K562 (cell line): Measurements from ENCODE around the gene GPR83. TPM values are rescaled to one million over a fixed set of nuclear protein-coding genes. Genes with fewer than 3 reads are reported as not detected.
A peak's percentile ranks its signal among the peaks of the same experiment; 100 is the strongest.

Experiments
- ATAC-seq: fragments of 200-7000 bp; cut with Tn5 transposase; 3 replicates; pipeline ENCODE4 v1.9.1; 2020; ENCODE audit warnings: moderate library complexity
- BruUV-seq: library from RNA; stranded (reverse); fragments of 400-500 nt; replicated peaks from 2 replicates; lab custom pipeline; 2021; lab: Mats Ljungman, UMichigan
- CTCF ChIA-PET: fragments of 300-600 bp; formaldehyde crosslinking; extraction: SDS; loops from one replicate; lab custom pipeline; 2021; ENCODE audit warnings: low intra/inter-chr PET ratio; lab: Yijun Ruan, JAX
- POLR2A ChIA-PET: fragments of 300-600, 350-650 bp; sonication (Branson Sonifier 250); formaldehyde crosslinking; extraction: SDS; loops from one replicate; lab custom pipeline; 2021; ENCODE audit warnings: antibody characterized with exemption, inconsistent platforms; lab: Yijun Ruan, JAX
- DNase-seq, 4 experiments: peaks; one replicate each; pipeline versions ENCODE4 v3.0.0 to v3.0.0-alpha.2; 2011 to 2018; ENCODE audit warnings: low spot score in 3 of 4, mixed read lengths in 3 of 4; ENCODE audit errors: extremely low read depth in 1 of 4
- FAIRE-seq: peaks from 2 replicates; lab custom pipeline; 2011; peaks lifted over from hg19 to GRCh38; lab: Jason Lieb, UNC
- H2AFZ ChIP-seq: 2 replicates; pipeline ENCODE4 v1.6.0; 2011; ENCODE audit warnings: low read depth, low read length, control low read depth, inconsistent platforms
- H3K27ac ChIP-seq: fragments of 200-600 bp; 3 replicates; pipeline ENCODE4 v1.8.0; 2011; ENCODE audit warnings: low read depth, mild to moderate bottlenecking, control low read depth, inconsistent platforms, low read length, moderate library complexity, mixed read lengths; ENCODE audit errors: extremely low read depth
- H3K27me3 ChIP-seq, 2 experiments: fragments of 300-600 bp in 1 of 2; 2 replicates in 1 of 2; 3 replicates in 1 of 2; pipeline versions ENCODE4 v1.6.0 to v1.8.0; 2011; ENCODE audit warnings: inconsistent platforms in 2 of 2, low read length in 2 of 2, mild to moderate bottlenecking in 1 of 2, mixed read lengths in 1 of 2, moderate library complexity in 1 of 2; ENCODE audit not compliant: control insufficient read depth in 2 of 2, insufficient read depth in 2 of 2
- H3K36me3 ChIP-seq: fragments of 300-600 bp; 3 replicates; pipeline ENCODE4 v1.8.0; 2011; ENCODE audit warnings: mild to moderate bottlenecking, low read length, inconsistent platforms; ENCODE audit not compliant: control insufficient read depth, insufficient read depth
- H3K4me1 ChIP-seq, 2 experiments: fragments of 200-600 bp in 1 of 2; replicated peaks in 1 of 2; 2 replicates in 1 of 2; 3 replicates in 1 of 2; pipeline versions ENCODE4 v1.5.1 to v1.8.0; 2011; ENCODE audit warnings: inconsistent platforms in 2 of 2, low read length in 2 of 2, mild to moderate bottlenecking in 1 of 2, mixed read lengths in 1 of 2, moderate library complexity in 1 of 2; ENCODE audit not compliant: control insufficient read depth in 2 of 2, insufficient read depth in 2 of 2
- H3K4me2 ChIP-seq: 2 replicates; pipeline ENCODE4 v1.6.1; 2011; ENCODE audit warnings: low read length, control low read depth, inconsistent platforms, mixed read lengths; ENCODE audit not compliant: insufficient read depth
- H3K4me3 ChIP-seq: fragments of 200-600 bp; sonication (generic), shearing (Covaris generic); 2 replicates; pipeline ENCODE4 v1.5.1; 2016; ENCODE audit warnings: control low read depth, inconsistent platforms
- H3K79me2 ChIP-seq: fragments of 200-600 bp; 3 replicates; pipeline ENCODE4 v1.8.0; 2011; ENCODE audit warnings: low read length, inconsistent platforms; ENCODE audit not compliant: control insufficient read depth, insufficient read depth
- H3K9ac ChIP-seq, 2 experiments: 2 replicates each; pipeline versions ENCODE4 v1.6.0 to v1.6.1; 2011; ENCODE audit warnings: low read depth in 2 of 2, low read length in 2 of 2, control low read depth in 1 of 2, inconsistent platforms in 1 of 2, mild to moderate bottlenecking in 1 of 2, mixed read lengths in 1 of 2; ENCODE audit not compliant: insufficient read depth in 1 of 2
- H3K9me1 ChIP-seq: one replicate; pipeline ENCODE4 v1.6.0; 2011; ENCODE audit warnings: inconsistent platforms, mild to moderate bottlenecking, low read length, moderate library complexity; ENCODE audit not compliant: control insufficient read depth, insufficient read depth
- H3K9me3 ChIP-seq: replicated peaks from 2 replicates; pipeline ENCODE4 v1.5.1; 2011; ENCODE audit warnings: low read depth, low read length, inconsistent platforms; ENCODE audit not compliant: control insufficient read depth, insufficient read depth
- H4K20me1 ChIP-seq: replicated peaks from 2 replicates; pipeline ENCODE4 v1.6.1; 2011; ENCODE audit warnings: low read length, inconsistent platforms, mixed read lengths; ENCODE audit not compliant: control insufficient read depth, insufficient read depth
- C11orf30 ChIP-seq: fragments of 450-650 bp; IDR thresholded peaks from 2 replicates; pipeline ENCODE4 v1.6.1; 2016; ENCODE audit warnings: low read depth, mild to moderate bottlenecking
- DEAF1 ChIP-seq: fragments of 450-650 bp; formaldehyde crosslinking; IDR thresholded peaks from 2 replicates; pipeline ENCODE4 v1.4.0; 2020; ENCODE audit warnings: mild to moderate bottlenecking, moderate library complexity
- E2F6 ChIP-seq, 2 experiments: IDR thresholded peaks; 2 replicates each; pipeline ENCODE4 v1.6.1; 2011; ENCODE audit warnings: borderline replicate concordance in 1 of 2, control low read depth in 1 of 2, low read depth in 1 of 2, low read length in 1 of 2, mild to moderate bottlenecking in 1 of 2, mixed read lengths in 1 of 2, moderate library complexity in 1 of 2; ENCODE audit not compliant: insufficient read depth in 1 of 2, insufficient read length in 1 of 2, poor library complexity in 1 of 2, severe bottlenecking in 1 of 2; ENCODE audit errors: extremely low read depth in 1 of 2
- MAFG ChIP-seq: fragments of 450-650 bp; conservative IDR thresholded peaks from 2 replicates; pipeline ENCODE4 v1.6.1; 2016; ENCODE audit warnings: missing genetic modification characterization, missing compliant biosample characterization
- ZNF696 ChIP-seq: fragments of 250-450 bp; sonication (Bioruptor Pico); conservative IDR thresholded peaks from 2 replicates; pipeline ENCODE4 v1.4.0; 2020; ENCODE audit warnings: mild to moderate bottlenecking, moderate library complexity
- WGBS: fragments of 100-300 bp; shearing (Covaris generic); methylation state at CpG from one replicate; pipeline ENCODE4 v1.1.6; 2016; ENCODE audit warnings: low coverage, mixed read lengths; ENCODE audit not compliant: insufficient coverage; ENCODE audit errors: missing lambda C conversion rate; 5-methylcytosine and 5-hydroxymethylcytosine counted together
- in situ Hi-C: fragments of 300-500 bp; cut with MboI; formaldehyde crosslinking; loops from 4 replicates; pipeline ENCODE4 v1.15.0; 2018; ENCODE audit warnings: inconsistent platforms, mixed read lengths
- intact Hi-C: fragments of 100-400 bp; cut with micrococcal nuclease; formaldehyde crosslinking; loops from 2 replicates; pipeline ENCODE4 v1.14.2; 2022
- polyA plus RNA-seq, 8 experiments: library from polyadenylated mRNA; depleted of rRNA in 4 of 8; stranded (reverse) in 5 of 8; unstranded in 3 of 8; fragments of >200 nt; fragmentation: Nextera tagmentation in 2 of 8; fragmentation: Illumina TruSeq in 1 of 8; extraction: Ambion mirVana in 2 of 8; extraction: Trizol in 1 of 8; gene quantifications; 2 replicates each; pipeline versions ENCODE4 v1.2.1 to v1.2.3, GENCODE V29; 2011 to 2014; ENCODE audit warnings: inconsistent platforms in 1 of 8, missing spikeins in 1 of 8
- total RNA-seq, 7 experiments: library from RNA; depleted of rRNA in 6 of 7; stranded (reverse); fragments of >200 nt in 6 of 7; fragmentation: Illumina TruSeq in 2 of 7; extraction: Trizol in 2 of 7; gene quantifications; 2 replicates each; pipeline versions ENCODE4 v1.2.1 to v1.2.3, GENCODE V29; 2011 to 2021; ENCODE audit warnings: low replicate concordance in 1 of 7
- TF ChIP-seq, protein P1 (sequence below), 2 experiments: fragments of 450-650 bp; IDR thresholded peaks; 2 replicates each; pipeline ENCODE4 v1.6.1; 2018; ENCODE audit warnings: mild to moderate bottlenecking in 2 of 2, low read depth in 1 of 2; ENCODE audit not compliant: partially characterized antibody in 2 of 2
- TF ChIP-seq, protein P2 (sequence below): IDR thresholded peaks from 2 replicates; pipeline ENCODE4 v1.6.1; 2016; ENCODE audit warnings: missing genetic modification characterization, missing compliant biosample characterization

GPR83 gene
- total and polyA plus RNA-seq, 9 of the 15 experiments (the other 6 are each of a cell fraction or from before 2014, with no cell fraction given), result 0.03 to 0.13 (median 0.08) TPM; not detected in 2

GRCh38 chr11:94418123-94418765 is 17.0 kb upstream of the GPR83 start (continued):
- no peak for TF ChIP-seq E2F6 (IDR thresholded peaks at IDR 0.05; ENCODE audit: borderline replicate concordance in 1 of 2, extremely low read depth in 1 of 2, insufficient read depth in 1 of 2, insufficient read length in 1 of 2, low read depth in 1 of 2, low read length in 1 of 2, poor library complexity in 1 of 2, severe bottlenecking in 1 of 2)
- peak; percentile 56 for TF ChIP-seq MAFG (tag)
- peak; percentile 62; the same call in 1 of the 2 replicates for TF ChIP-seq C11orf30

GRCh38 chr11:94417386-94417987 is 16.3 kb upstream of the GPR83 start:
- Histone ChIP-seq H3K9me3 (no peaks in the 10 kb centered on the region), H3K27me3 (no peaks in the 10 kb centered on the region), H3K9me1 (no peaks in the 10 kb centered on the region), H3K79me2 (no peaks in the 10 kb centered on the region), H2AFZ (no peak overlapping the region), H3K27ac (no peak overlapping the region), H3K9ac (no peak overlapping the region), H3K4me2 (no peak overlapping the region), H3K4me3 (no peak overlapping the region), H4K20me1 (no peaks in the 10 kb centered on the region), H3K4me1 (no peaks in the 10 kb centered on the region), H3K36me3 (peaks cover 15% of the 10 kb centered on the region)
- CTCF ChIA-PET, result interaction anchor here (0.6 to 0.9 kb wide), 3 partner anchors 162 to 496 kb away, joined by 3 read pairs; no protein-coding TSS in a partner anchor
- no TSS peak for BruUV-seq
- 69% methylated on average over 4 of the region's 4 CpGs for WGBS
- intact Hi-C loops, result loop anchor here (5.0 kb wide), 2 partner anchors 90 to 235 kb away; no protein-coding TSS in a partner anchor
- FAIRE-seq, result no peak
- DNase-seq, result peak in 1 of 4 experiments; percentile 22
- in situ Hi-C loops, result loop anchor here (10.0 kb wide), 1 partner anchor 523 kb away; no protein-coding TSS in a partner anchor
- peak; percentile 79 for ATAC-seq
- POLR2A ChIA-PET, result interaction anchor here (0.6 to 1.0 kb wide), 3 partner anchors 19 to 503 kb away, joined by 3 to 4 read pairs (median 4); no protein-coding TSS in a partner anchor
- TF ChIP-seq, protein P1, sequence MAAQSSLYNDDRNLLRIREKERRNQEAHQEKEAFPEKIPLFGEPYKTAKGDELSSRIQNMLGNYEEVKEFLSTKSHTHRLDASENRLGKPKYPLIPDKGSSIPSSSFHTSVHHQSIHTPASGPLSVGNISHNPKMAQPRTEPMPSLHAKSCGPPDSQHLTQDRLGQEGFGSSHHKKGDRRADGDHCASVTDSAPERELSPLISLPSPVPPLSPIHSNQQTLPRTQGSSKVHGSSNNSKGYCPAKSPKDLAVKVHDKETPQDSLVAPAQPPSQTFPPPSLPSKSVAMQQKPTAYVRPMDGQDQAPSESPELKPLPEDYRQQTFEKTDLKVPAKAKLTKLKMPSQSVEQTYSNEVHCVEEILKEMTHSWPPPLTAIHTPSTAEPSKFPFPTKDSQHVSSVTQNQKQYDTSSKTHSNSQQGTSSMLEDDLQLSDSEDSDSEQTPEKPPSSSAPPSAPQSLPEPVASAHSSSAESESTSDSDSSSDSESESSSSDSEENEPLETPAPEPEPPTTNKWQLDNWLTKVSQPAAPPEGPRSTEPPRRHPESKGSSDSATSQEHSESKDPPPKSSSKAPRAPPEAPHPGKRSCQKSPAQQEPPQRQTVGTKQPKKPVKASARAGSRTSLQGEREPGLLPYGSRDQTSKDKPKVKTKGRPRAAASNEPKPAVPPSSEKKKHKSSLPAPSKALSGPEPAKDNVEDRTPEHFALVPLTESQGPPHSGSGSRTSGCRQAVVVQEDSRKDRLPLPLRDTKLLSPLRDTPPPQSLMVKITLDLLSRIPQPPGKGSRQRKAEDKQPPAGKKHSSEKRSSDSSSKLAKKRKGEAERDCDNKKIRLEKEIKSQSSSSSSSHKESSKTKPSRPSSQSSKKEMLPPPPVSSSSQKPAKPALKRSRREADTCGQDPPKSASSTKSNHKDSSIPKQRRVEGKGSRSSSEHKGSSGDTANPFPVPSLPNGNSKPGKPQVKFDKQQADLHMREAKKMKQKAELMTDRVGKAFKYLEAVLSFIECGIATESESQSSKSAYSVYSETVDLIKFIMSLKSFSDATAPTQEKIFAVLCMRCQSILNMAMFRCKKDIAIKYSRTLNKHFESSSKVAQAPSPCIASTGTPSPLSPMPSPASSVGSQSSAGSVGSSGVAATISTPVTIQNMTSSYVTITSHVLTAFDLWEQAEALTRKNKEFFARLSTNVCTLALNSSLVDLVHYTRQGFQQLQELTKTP (IDR thresholded peaks at IDR 0.05; ENCODE audit: low read depth in 1 of 2, partially characterized antibody in 2 of 2), result no peak
- TF ChIP-seq, protein P2, sequence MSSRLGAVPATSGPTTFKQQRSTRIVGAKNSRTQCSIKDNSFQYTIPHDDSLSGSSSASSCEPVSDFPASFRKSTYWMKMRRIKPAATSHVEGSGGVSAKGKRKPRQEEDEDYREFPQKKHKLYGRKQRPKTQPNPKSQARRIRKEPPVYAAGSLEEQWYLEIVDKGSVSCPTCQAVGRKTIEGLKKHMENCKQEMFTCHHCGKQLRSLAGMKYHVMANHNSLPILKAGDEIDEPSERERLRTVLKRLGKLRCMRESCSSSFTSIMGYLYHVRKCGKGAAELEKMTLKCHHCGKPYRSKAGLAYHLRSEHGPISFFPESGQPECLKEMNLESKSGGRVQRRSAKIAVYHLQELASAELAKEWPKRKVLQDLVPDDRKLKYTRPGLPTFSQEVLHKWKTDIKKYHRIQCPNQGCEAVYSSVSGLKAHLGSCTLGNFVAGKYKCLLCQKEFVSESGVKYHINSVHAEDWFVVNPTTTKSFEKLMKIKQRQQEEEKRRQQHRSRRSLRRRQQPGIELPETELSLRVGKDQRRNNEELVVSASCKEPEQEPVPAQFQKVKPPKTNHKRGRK (tag), result no peak
- TF ChIP-seq ZNF696 (CRISPR knock-in tag) (no peak), DEAF1 (CRISPR knock-in tag) (peak; percentile 68)
